ENCODE data around the gene CUEDC2.

DNA sequence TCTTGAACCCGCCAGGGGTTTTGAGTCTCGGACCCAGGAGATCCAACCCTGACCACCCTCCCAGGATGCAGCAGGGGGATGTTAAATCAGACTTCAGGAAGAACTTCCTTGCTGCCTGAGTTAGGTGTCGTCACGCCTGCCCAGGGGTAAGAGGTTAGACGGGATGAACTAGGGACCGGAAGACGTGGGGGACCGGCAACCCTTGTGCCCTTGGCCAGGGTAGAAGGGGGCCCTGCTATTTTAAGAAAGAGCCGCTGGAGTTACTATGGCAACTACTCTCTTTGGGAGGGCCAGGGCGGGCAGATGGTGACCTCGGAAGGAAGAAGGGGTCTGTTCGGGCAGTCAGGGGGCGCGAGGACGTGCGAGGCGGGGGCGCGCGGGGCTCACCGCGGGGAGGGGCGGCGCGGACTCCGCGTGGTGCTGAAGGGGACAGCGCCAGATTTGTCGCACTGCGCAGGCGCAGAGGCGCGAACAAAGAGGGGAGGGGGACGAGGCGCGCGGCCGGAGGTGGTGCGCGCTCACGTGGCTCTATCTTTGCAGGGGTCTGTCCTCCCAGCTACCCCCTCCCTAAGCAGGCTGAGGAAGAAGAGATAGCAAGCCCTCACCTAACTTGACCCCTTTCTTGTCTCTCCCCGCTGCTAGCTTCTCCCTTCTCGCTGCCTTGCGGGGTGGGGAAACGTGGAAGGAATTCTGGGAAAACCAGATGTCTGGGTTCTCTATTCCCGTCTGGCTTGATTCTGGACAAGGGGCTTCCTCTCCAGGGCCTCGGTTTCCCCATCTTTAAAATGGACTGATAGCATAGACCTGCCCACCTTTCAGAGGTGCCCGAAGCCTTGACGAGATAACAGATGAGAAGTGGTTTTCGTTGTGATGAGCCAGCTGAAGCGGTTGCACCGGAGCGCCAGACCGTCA lies 12.8 kb downstream of the CUEDC2 start:
- no peak for TF ChIP-seq ZBTB33 (IDR thresholded peaks at IDR 0.05)
- no peak for TF ChIP-seq EGR1 (IDR thresholded peaks at IDR 0.05; ENCODE audit: low read depth in 2 of 2)
- no peak for TF ChIP-seq RAD21 (IDR thresholded peaks at IDR 0.05)
- TF ChIP-seq CTCF (IDR thresholded peaks at IDR 0.05; ENCODE audit: low read depth, low read length, missing input control), result no peak
- TF ChIP-seq NR2F2 (IDR thresholded peaks at IDR 0.05), result no peak
- TF ChIP-seq TAF1 (conservative IDR thresholded peaks at IDR 0.05), result no peak
- TF ChIP-seq, protein P1, sequence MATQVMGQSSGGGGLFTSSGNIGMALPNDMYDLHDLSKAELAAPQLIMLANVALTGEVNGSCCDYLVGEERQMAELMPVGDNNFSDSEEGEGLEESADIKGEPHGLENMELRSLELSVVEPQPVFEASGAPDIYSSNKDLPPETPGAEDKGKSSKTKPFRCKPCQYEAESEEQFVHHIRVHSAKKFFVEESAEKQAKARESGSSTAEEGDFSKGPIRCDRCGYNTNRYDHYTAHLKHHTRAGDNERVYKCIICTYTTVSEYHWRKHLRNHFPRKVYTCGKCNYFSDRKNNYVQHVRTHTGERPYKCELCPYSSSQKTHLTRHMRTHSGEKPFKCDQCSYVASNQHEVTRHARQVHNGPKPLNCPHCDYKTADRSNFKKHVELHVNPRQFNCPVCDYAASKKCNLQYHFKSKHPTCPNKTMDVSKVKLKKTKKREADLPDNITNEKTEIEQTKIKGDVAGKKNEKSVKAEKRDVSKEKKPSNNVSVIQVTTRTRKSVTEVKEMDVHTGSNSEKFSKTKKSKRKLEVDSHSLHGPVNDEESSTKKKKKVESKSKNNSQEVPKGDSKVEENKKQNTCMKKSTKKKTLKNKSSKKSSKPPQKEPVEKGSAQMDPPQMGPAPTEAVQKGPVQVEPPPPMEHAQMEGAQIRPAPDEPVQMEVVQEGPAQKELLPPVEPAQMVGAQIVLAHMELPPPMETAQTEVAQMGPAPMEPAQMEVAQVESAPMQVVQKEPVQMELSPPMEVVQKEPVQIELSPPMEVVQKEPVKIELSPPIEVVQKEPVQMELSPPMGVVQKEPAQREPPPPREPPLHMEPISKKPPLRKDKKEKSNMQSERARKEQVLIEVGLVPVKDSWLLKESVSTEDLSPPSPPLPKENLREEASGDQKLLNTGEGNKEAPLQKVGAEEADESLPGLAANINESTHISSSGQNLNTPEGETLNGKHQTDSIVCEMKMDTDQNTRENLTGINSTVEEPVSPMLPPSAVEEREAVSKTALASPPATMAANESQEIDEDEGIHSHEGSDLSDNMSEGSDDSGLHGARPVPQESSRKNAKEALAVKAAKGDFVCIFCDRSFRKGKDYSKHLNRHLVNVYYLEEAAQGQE (IDR thresholded peaks at IDR 0.05), result peak; percentile 99
- TF ChIP-seq HNF4G (IDR thresholded peaks at IDR 0.05), result no peak
- no peak for TF ChIP-seq FOXA1 (IDR thresholded peaks at IDR 0.05)
- TF ChIP-seq JUND (IDR thresholded peaks at IDR 0.05), result no peak
- TF ChIP-seq MAX (IDR thresholded peaks at IDR 0.05), result no peak
- TF ChIP-seq ATF3 (IDR thresholded peaks at IDR 0.05), result no peak
- TF ChIP-seq GABPA (IDR thresholded peaks at IDR 0.05 in 1 of 2, conservative IDR thresholded peaks at IDR 0.05 in 1 of 2), result no peak
- TF ChIP-seq YY1 (IDR thresholded peaks at IDR 0.05), result no peak

Data from liver (tissue), 3 donors.